HEK293 (cell line): ENCODE data around the gene B3GLCT.

Source experiments
- MEIS1 ChIP-seq: sonication (generic); formaldehyde crosslinking; IDR thresholded peaks from 2 replicates; pipeline ENCODE4 v1.8.1; 2022; ENCODE audit warnings: missing genetic modification reagents, mild to moderate bottlenecking, borderline replicate concordance
- RBAK ChIP-seq: fragments of 450-650 bp; formaldehyde crosslinking; IDR thresholded peaks from 2 replicates; pipeline ENCODE4 v1.5.1; 2016; ENCODE audit warnings: missing biosample characterization, missing genetic modification characterization
- YY1 ChIP-seq: fragments of 450-650 bp; formaldehyde crosslinking; IDR thresholded peaks from 2 replicates; pipeline ENCODE4 v1.5.1; 2018; ENCODE audit warnings: missing biosample characterization, missing genetic modification characterization
- ZBTB1 ChIP-seq: fragments of 450-650 bp; formaldehyde crosslinking; IDR thresholded peaks from 2 replicates; pipeline ENCODE4 v1.5.1; 2016; ENCODE audit warnings: missing biosample characterization, missing genetic modification characterization
- ZIC2 ChIP-seq: fragments of 450-650 bp; formaldehyde crosslinking; IDR thresholded peaks from 2 replicates; pipeline ENCODE4 v1.5.1; 2016; ENCODE audit warnings: missing biosample characterization, missing genetic modification characterization
- ZNF239 ChIP-seq: fragments of 450-650 bp; formaldehyde crosslinking; IDR thresholded peaks from 2 replicates; pipeline ENCODE4 v1.5.1; 2016; ENCODE audit warnings: missing biosample characterization, missing genetic modification characterization
- ZNF350 ChIP-seq: fragments of 450-650 bp; formaldehyde crosslinking; IDR thresholded peaks from 2 replicates; pipeline ENCODE4 v1.5.0; 2017; ENCODE audit warnings: missing biosample characterization, mild to moderate bottlenecking, missing genetic modification characterization
- ZNF747 ChIP-seq: fragments of 450-650 bp; formaldehyde crosslinking; IDR thresholded peaks from 2 replicates; pipeline ENCODE4 v1.5.1; 2016; ENCODE audit warnings: missing biosample characterization, missing genetic modification characterization
- ZNF792 ChIP-seq: fragments of 450-650 bp; formaldehyde crosslinking; IDR thresholded peaks from 2 replicates; pipeline ENCODE4 v1.5.1; 2016; ENCODE audit warnings: missing biosample characterization, missing genetic modification characterization
- ZSCAN23 ChIP-seq: fragments of 450-650 bp; formaldehyde crosslinking; IDR thresholded peaks from 2 replicates; pipeline ENCODE4 v1.5.1; 2016; ENCODE audit warnings: missing biosample characterization, missing genetic modification characterization
- TF ChIP-seq, protein P1 (sequence below): fragments of 450-650 bp; formaldehyde crosslinking; IDR thresholded peaks from 2 replicates; pipeline ENCODE4 v1.5.1; 2016; ENCODE audit warnings: missing biosample characterization, missing genetic modification characterization
- TF ChIP-seq, protein P2 (sequence below): fragments of 450-650 bp; formaldehyde crosslinking; optimal IDR thresholded peaks from 2 replicates; pipeline ENCODE3; 2016; ENCODE audit warnings: missing biosample characterization, mild to moderate bottlenecking, missing genetic modification characterization

DNA sequence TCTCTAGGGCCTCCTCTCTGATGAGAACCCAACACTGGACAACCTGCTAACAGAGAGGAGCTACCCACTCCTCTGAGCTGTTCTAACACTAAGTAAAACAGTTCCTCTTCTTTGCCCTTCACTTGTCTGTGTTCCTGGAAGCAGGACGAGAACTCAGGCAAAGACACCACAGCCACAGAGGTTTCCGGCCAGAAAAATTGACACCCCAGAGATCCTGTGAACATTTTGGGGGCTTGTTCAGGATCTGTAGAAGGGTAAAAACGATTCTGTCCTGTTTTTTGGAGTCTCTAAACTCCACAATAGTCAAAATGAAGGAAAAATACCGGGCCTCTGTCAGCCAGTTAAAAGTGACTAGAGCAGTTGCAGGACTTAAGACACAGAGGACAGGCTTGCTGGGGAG is 165.9 kb downstream of the B3GLCT start:
- TF ChIP-seq, protein P1, sequence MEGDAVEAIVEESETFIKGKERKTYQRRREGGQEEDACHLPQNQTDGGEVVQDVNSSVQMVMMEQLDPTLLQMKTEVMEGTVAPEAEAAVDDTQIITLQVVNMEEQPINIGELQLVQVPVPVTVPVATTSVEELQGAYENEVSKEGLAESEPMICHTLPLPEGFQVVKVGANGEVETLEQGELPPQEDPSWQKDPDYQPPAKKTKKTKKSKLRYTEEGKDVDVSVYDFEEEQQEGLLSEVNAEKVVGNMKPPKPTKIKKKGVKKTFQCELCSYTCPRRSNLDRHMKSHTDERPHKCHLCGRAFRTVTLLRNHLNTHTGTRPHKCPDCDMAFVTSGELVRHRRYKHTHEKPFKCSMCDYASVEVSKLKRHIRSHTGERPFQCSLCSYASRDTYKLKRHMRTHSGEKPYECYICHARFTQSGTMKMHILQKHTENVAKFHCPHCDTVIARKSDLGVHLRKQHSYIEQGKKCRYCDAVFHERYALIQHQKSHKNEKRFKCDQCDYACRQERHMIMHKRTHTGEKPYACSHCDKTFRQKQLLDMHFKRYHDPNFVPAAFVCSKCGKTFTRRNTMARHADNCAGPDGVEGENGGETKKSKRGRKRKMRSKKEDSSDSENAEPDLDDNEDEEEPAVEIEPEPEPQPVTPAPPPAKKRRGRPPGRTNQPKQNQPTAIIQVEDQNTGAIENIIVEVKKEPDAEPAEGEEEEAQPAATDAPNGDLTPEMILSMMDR (tag by site-specific recombination), result no peak
- no peak for TF ChIP-seq ZBTB1
- TF ChIP-seq ZNF239 (tag by site-specific recombination), result no peak
- TF ChIP-seq, protein P2, sequence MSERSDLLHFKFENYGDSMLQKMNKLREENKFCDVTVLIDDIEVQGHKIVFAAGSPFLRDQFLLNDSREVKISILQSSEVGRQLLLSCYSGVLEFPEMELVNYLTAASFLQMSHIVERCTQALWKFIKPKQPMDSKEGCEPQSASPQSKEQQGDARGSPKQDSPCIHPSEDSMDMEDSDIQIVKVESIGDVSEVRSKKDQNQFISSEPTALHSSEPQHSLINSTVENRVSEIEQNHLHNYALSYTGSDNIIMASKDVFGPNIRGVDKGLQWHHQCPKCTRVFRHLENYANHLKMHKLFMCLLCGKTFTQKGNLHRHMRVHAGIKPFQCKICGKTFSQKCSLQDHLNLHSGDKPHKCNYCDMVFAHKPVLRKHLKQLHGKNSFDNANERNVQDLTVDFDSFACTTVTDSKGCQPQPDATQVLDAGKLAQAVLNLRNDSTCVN (tag by site-specific recombination), result no peak
- no peak for TF ChIP-seq ZIC2 (tag by site-specific recombination)
- no peak for TF ChIP-seq RBAK (tag by site-specific recombination)
- no peak for TF ChIP-seq ZSCAN23 (tag by site-specific recombination)
- TF ChIP-seq YY1 (tag by site-specific recombination), result no peak
- no peak for TF ChIP-seq ZNF792 (tag by site-specific recombination)
- TF ChIP-seq ZNF350, result no peak
- TF ChIP-seq MEIS1 (CRISPR knock-in tag), result no peak
- TF ChIP-seq ZNF747, result no peak
